GM18502 (cell line): ENCODE results near the gene HEPACAM.

Experiments
- ATAC-seq: cut with Tn5 transposase; IDR thresholded peaks from one replicate; pipeline ENCODE4 v1.9.1; 2021; ENCODE audit warnings: mild to moderate bottlenecking; ENCODE audit not compliant: unreplicated experiment, poor library complexity

Gene HEPACAM

GRCh38 chr11:124874571-124875255, 61.1 kb downstream of the HEPACAM start:
- ATAC-seq, result no peak

DNA sequence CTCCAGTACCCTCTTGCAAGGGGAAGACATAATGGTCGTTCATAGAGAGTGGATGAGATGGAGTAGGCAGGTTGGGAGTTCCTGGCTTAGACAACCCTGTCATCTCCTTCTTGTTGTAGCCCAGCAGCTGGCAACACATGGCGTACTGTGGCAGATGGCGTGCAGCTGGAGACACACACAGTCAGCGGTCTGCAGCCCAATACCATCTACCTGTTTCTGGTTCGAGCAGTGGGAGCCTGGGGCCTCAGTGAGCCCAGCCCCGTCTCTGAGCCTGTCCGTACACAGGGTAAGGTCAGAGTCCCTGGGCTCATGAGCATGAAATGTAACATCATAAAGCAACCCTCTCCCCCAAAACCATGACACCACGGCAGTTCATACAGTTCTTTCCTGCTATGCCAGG, 61.9 kb downstream of the HEPACAM start:
- no peak for ATAC-seq

DNA sequence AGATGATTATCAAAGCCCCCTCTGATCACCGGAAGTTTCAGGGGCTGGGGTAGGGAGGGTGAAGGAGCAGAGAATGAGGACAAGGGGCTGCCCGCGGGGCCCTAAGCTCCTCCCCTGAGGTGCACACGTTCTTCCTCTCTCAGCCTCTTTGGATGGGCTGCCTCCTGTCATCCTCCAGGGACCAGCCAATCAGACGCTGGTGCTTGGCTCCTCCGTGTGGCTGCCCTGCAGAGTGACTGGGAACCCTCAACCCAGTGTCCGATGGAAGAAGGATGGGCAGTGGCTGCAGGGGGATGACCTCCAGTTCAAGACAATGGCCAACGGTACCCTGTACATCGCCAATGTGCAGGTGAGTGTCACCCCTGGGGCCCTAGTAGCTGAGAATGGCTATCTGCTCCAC, 63.1 kb downstream of the HEPACAM start:
- ATAC-seq, result no peak

GRCh38 chr11:124872280-124872679, 63.6 kb downstream of the HEPACAM start:
- no peak for ATAC-seq

DNA sequence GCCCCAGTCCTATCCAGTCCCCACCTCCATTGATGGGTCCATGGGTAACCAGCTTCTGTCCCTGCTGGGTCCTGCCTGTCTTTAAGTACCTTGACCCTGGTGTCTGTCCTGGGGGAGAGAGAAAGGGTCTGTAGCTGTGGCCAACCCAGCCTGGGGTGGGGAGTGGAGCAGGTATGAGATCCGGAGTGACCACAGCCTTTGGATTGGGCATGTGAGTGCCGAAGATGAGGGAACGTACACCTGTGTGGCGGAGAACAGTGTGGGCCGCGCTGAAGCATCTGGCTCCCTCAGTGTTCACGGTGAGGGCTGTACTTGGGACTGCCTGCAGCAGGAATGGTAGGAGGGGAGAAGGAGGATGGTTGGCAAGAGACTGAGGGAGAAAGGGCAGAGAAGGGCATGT, 65.4 kb downstream of the HEPACAM start:
- no peak for ATAC-seq

GRCh38 chr11:124869856-124870387, 65.9 kb downstream of the HEPACAM start:
- ATAC-seq, result no peak

DNA sequence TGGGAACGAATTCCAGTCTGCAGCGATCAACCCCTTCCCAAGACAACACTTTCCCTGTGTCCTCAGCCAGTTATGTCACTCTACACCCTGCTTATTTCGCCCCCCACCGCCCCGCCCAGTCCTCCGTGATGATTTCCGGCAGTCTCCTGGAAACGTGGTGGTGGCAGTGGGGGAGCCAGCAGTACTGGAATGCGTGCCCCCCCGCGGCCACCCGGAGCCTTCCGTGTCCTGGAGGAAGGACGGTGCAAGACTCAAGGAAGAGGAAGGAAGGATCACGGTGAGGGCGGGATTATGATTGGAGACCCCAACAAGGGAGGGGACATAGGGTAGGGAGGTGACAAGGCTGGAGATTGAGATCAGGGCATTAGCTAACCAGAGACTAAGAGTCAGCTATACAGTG, 66.5 kb downstream of the HEPACAM start:
- no peak for ATAC-seq
